Naive thymus-derived CD8-positive, alpha-beta T cell (primary cell): Measurements from ENCODE around the gene EID3. TPM values are rescaled to one million over a fixed set of nuclear protein-coding genes. Genes with fewer than 3 reads are reported as not detected.

ENCODE experiments used
- ATAC-seq, 2 donors: fragments of 150-1000 bp; cut with Tn5 transposase in 1 of 2; sonication (Bioruptor Pico), chemical (Tn5 transposase) in 1 of 2; 1 replicate in 1 of 2; 2 replicates in 1 of 2; pipeline ENCODE4 v1.10.0; 2021; ENCODE audit warnings: mild to moderate bottlenecking in 2 of 2, moderate library complexity in 2 of 2
- POLR2A ChIA-PET: fragments of 350-600 bp; sonication (Branson Sonifier 250); formaldehyde crosslinking; loops from one replicate; lab custom pipeline; 2021; ENCODE audit warnings: antibody characterized with exemption; lab: Charles Lee
- DNase-seq, 10 donors: peaks; one replicate each; pipeline versions ENCODE4 v3.0.0 to v3.0.0-alpha.2; 2020 to 2022
- H3K27ac Mint-ChIP-seq, 10 donors: one replicate each; pipeline ENCODE4 v1.8.0; 2020 to 2022; ENCODE audit warnings: mild to moderate bottlenecking in 10 of 10, mixed read lengths in 10 of 10, moderate library complexity in 4 of 10, inconsistent platforms in 1 of 10
- H3K27me3 Mint-ChIP-seq, 5 donors: one replicate each; pipeline ENCODE4 v1.8.0; 2021 to 2022; ENCODE audit warnings: mixed read lengths in 5 of 5
- H3K36me3 Mint-ChIP-seq, 3 donors: one replicate each; pipeline ENCODE4 v1.8.0; 2020 to 2022; ENCODE audit warnings: mixed read lengths in 3 of 3, mild to moderate bottlenecking in 2 of 3, inconsistent platforms in 1 of 3
- H3K4me1 Mint-ChIP-seq, 4 donors: one replicate each; pipeline ENCODE4 v1.8.0; 2021 to 2022; ENCODE audit warnings: mixed read lengths in 4 of 4
- H3K4me3 Mint-ChIP-seq, 10 donors: one replicate each; pipeline ENCODE4 v1.8.0; 2020 to 2022; ENCODE audit warnings: mild to moderate bottlenecking in 10 of 10, mixed read lengths in 10 of 10, moderate library complexity in 6 of 10, inconsistent platforms in 1 of 10
- H3K9me3 Mint-ChIP-seq, 9 donors: one replicate each; pipeline ENCODE4 v1.8.0; 2020 to 2022; ENCODE audit warnings: mixed read lengths in 9 of 9, mild to moderate bottlenecking in 3 of 9, inconsistent platforms in 1 of 9, moderate library complexity in 1 of 9
- polyA plus RNA-seq, 3 donors: library from polyadenylated mRNA; unstranded; fragments of 300-500 nt; fragmentation: Illumina TruSeq; gene quantifications; one replicate each; pipeline ENCODE4 v1.2.3, GENCODE V29; 2021
- total RNA-seq, 8 experiments: library from RNA in 2 of 8; stranded (reverse) in 2 of 8; gene quantifications; one replicate each; pipeline ENCODE4 v1.2.3 and lab custom pipeline; 2021 to 2026

EID3 gene
- total and polyA plus RNA-seq, 5 experiments from 2014 or later = 10.1 to 13.6 (median 10.8) TPM

DNA sequence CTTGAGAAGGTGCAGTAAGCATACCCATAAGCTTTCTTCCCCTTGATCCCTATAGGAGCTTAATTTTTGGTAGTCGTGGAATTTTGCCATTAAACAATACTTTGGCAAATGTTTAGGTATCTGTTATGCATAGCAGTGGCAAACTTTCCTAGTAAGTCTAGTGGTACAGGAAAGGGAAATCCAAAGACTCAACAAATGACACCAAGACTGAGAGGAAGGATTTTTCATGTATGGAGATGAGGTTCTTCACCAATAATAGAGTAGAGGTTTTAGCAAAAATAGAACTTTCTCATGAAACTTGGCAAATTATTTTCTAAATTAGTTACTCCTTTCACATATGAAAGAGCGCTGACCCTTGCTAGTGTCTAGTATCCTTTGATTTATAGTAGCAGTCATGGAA lies 2.8 kb downstream of the EID3 start:
- H3K36me3 Mint-ChIP-seq = peaks cover 0 to 19% (median 6%) of the 10 kb centered on the region in 3 donors
- no peak for DNase-seq
- peaks cover 0 to 2% (median 0%) of the 10 kb centered on the region in 9 donors for H3K9me3 Mint-ChIP-seq
- H3K27ac Mint-ChIP-seq = no peak overlapping the region
- H3K4me1 Mint-ChIP-seq = peaks cover 29 to 61% (median 54%) of the 10 kb centered on the region in 4 donors
- POLR2A ChIA-PET = no interaction called here
- H3K27me3 Mint-ChIP-seq = no peaks in the 10 kb centered on the region
- H3K4me3 Mint-ChIP-seq = peak overlapping the region in 1 of 10 donors; percentile 97
- ATAC-seq = no peak

- DNase-seq = no peak
- Mint-ChIP-seq H3K27ac (peak overlapping the region in 2 of 10 donors; percentile 42 to 83), H3K4me3 (no peak overlapping the region), H3K36me3 (peaks cover 0 to 24% (median 6%) of the 10 kb centered on the region in 3 donors), H3K9me3 (peaks cover 0 to 2% (median 0%) of the 10 kb centered on the region in 9 donors), H3K4me1 (peaks cover 26 to 58% (median 54%) of the 10 kb centered on the region in 4 donors), H3K27me3 (no peaks in the 10 kb centered on the region)
- POLR2A ChIA-PET = no interaction called here
- no peak for ATAC-seq
Measured at GRCh38 chr12:104306943-104307654, 3.6 kb downstream of the EID3 start.

- no peaks in the 10 kb centered on the region for H3K27me3 Mint-ChIP-seq
- H3K4me3 Mint-ChIP-seq = peak overlapping the region in 1 of 10 donors; percentile 16
- H3K4me1 Mint-ChIP-seq = peaks cover 26 to 58% (median 54%) of the 10 kb centered on the region in 4 donors
- H3K36me3 Mint-ChIP-seq = peaks cover 0 to 29% (median 6%) of the 10 kb centered on the region in 3 donors
- no peak for DNase-seq
- no peak for ATAC-seq
- peak overlapping the region in 3 of 10 donors; percentile 16 to 83 (median 42) for H3K27ac Mint-ChIP-seq
- POLR2A ChIA-PET = no interaction called here
- H3K9me3 Mint-ChIP-seq = peaks cover 0 to 2% (median 0%) of the 10 kb centered on the region in 9 donors
Measured at GRCh38 chr12:104307655-104308000, 4.1 kb downstream of the EID3 start.

DNA sequence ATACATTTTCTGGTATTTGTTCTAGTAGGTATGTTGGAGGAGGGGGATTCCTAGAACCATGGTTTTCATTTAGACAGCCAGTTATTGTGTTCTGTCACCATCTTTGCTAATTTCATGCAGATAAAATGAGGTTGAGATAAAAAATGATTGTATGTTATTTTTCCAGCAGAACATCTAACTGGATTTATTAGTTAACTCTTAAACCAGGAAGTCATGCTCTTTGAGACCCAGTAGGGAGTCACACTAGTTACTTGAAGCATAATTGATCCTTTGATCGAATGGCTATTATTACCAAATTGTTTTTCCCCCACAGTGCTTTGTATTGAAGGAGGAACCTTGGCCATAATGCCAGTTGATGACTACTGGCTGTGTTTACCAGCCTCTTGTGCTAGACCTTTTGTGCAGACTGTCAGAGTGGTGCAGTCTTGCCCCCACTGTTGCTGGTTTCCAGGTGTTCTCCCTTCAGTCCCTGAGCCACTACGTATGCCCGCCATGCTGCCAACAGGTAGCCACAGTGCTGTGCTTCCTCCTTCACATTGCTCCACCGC lies 6.0 kb downstream of the EID3 start:
- H3K27me3 Mint-ChIP-seq = no peaks in the 10 kb centered on the region
- no peak overlapping the region for H3K4me3 Mint-ChIP-seq
- H3K36me3 Mint-ChIP-seq = peaks cover 5 to 44% (median 15%) of the 10 kb centered on the region in 3 donors
- no peak for DNase-seq
- ATAC-seq = no peak
- peaks cover 21 to 39% (median 38%) of the 10 kb centered on the region in 4 donors for H3K4me1 Mint-ChIP-seq
- peak overlapping the region in 1 of 10 donors; percentile 73 for H3K27ac Mint-ChIP-seq
- POLR2A ChIA-PET = interaction anchor here (1.0 kb wide), 1 partner anchor 21 kb away, joined by 3 read pairs; no protein-coding TSS in a partner anchor
- H3K9me3 Mint-ChIP-seq = no peaks in the 10 kb centered on the region

DNA sequence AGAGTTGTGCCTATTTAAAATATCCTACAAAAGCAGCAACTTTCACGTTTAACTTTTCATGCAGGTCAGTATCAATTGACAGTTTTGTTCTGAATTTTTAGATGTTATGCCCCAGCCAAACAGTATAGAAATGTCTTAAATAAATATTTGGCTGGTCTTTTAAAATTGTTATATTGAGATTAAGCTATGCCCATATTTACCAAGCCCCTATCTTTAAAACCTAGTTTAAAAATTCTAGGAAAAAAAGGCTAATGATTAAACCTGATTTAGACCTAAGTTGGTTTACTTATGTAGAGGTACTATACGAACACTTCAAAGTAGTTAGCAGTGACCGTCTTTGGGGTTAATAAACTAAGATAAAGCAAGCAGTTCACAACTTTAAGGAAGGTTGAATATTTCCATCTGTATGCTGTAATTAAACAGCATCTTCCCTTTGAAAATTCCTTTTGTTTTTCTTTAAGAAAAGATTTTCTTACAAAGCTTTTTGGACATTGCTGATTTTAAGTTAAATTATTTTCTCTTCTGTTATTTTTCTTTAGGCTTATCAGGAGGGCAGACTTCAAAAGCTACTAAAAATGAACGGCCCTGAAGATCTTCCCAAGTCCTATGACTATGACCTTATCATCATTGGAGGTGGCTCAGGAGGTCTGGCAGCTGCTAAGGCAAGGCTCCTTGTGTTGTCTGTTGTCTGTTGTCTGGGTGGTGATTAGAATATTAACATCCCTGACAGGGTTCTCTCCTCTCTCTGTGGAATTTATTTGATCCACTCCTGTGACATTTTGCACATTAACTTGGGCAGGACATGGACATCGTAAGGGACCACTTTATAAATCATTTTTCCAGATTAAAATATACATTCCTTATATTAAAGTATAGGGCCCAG lies 7.5 kb downstream of the EID3 start:
- no peaks in the 10 kb centered on the region for H3K27me3 Mint-ChIP-seq
- no peak for ATAC-seq
- peak overlapping the region in 1 of 10 donors; percentile 8 for H3K27ac Mint-ChIP-seq
- H3K4me3 Mint-ChIP-seq = no peak overlapping the region
- peaks cover 5 to 57% (median 25%) of the 10 kb centered on the region in 3 donors for H3K36me3 Mint-ChIP-seq
- H3K4me1 Mint-ChIP-seq = peaks cover 14 to 25% (median 23%) of the 10 kb centered on the region in 4 donors
- no peak for DNase-seq
- no peaks in the 10 kb centered on the region for H3K9me3 Mint-ChIP-seq
- POLR2A ChIA-PET = interaction anchor here (1.2 kb wide), 1 partner anchor 24 kb away, joined by 3 read pairs; no protein-coding TSS in a partner anchor

DNA sequence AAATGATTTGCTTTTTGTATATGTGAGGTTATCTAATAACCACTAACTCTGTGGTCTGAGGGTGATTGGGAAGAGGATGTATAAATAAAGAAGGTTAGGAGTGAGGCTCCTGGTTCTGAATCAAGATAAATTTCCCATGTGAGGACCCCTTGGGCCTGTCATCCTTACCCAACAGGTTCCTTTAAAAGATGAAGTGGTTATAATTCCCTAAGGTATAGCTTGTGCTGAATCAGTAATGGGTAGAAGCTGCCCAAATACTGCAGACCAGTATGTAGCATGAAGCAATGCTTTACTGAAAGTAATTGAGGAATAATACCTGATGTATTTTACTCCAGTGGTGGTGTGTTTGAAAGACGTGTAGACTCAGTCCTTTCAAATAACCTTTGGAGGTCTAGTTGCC lies 8.7 kb downstream of the EID3 start:
- H3K4me1 Mint-ChIP-seq = peaks cover 7 to 14% (median 12%) of the 10 kb centered on the region in 4 donors
- ATAC-seq (no peak), DNase-seq (no peak)
- H3K36me3 Mint-ChIP-seq = peaks cover 5 to 65% (median 25%) of the 10 kb centered on the region in 3 donors
- no peak overlapping the region for H3K4me3 Mint-ChIP-seq
- POLR2A ChIA-PET = interaction anchor here (1.5 kb wide), 1 partner anchor 17 kb away, joined by 3 read pairs; no protein-coding TSS in a partner anchor
- no peak overlapping the region for H3K27ac Mint-ChIP-seq
- no peaks in the 10 kb centered on the region for H3K9me3 Mint-ChIP-seq
- H3K27me3 Mint-ChIP-seq = no peaks in the 10 kb centered on the region

DNA sequence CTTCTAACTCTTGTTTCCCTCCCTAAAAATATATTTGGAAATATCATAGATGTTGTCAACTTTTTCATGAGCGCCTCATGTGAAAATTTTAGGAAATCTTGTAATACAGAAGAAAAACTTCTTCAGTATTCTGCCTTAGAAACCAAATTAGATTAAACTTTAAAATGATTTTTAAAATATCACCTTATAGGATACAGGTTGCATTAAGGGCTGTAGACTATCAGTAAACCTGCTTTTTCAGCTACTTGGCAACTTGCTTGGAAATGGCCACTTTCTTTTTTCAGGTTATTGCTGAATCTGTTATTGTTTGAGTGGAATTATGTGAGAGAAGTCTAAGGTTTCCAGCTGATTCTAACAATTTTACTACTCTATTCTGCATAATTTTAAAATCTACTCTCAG lies 9.1 kb downstream of the EID3 start:
- H3K27me3 Mint-ChIP-seq = no peaks in the 10 kb centered on the region
- DNase-seq (no peak), ATAC-seq (no peak)
- peaks cover 5 to 70% (median 25%) of the 10 kb centered on the region in 3 donors for H3K36me3 Mint-ChIP-seq
- peaks cover 3 to 10% (median 7%) of the 10 kb centered on the region in 4 donors for H3K4me1 Mint-ChIP-seq
- no peak overlapping the region for H3K4me3 Mint-ChIP-seq
- POLR2A ChIA-PET = interaction anchor here (0.5 to 1.5 kb wide), 2 partner anchors 13 to 17 kb away, joined by 3 read pairs; no protein-coding TSS in a partner anchor
- no peaks in the 10 kb centered on the region for H3K9me3 Mint-ChIP-seq
- no peak overlapping the region for H3K27ac Mint-ChIP-seq

GRCh38 chr12:104313568-104314241 lies 10.2 kb downstream of the EID3 start:
- Mint-ChIP-seq H3K9me3 (no peaks in the 10 kb centered on the region), H3K4me3 (no peak overlapping the region), H3K27ac (peak overlapping the region in 1 of 10 donors; percentile 23), H3K36me3 (peaks cover 5 to 76% (median 25%) of the 10 kb centered on the region in 3 donors), H3K27me3 (no peaks in the 10 kb centered on the region), H3K4me1 (peaks cover 3 to 7% (median 5%) of the 10 kb centered on the region in 4 donors)
- POLR2A ChIA-PET = interaction anchor here (0.5 to 1.5 kb wide), 2 partner anchors 12 to 18 kb away, joined by 3 read pairs; no protein-coding TSS in a partner anchor
- ATAC-seq (no peak), DNase-seq (no peak)

DNA sequence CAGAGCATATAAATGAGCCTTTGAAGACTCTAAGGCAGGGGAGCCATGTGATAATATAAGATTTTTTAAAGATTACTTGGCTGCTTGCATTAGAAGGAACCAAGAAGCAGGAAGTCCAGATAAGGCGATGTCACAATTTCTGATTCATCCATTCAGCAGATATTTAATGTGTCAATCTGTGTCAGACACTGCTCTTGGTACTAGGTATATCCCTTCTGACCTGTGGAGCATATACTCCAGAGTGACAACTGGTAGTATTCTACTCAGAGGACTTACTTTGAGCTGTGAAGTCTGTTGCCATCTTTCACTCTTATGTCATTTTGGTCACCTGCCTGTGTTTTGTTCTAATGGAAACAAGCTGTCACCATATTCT lies 10.7 kb downstream of the EID3 start:
- H3K36me3 Mint-ChIP-seq = peaks cover 5 to 77% (median 26%) of the 10 kb centered on the region in 3 donors
- H3K27me3 Mint-ChIP-seq = no peaks in the 10 kb centered on the region
- no peaks in the 10 kb centered on the region for H3K9me3 Mint-ChIP-seq
- no peak for ATAC-seq
- DNase-seq = no peak
- no peak overlapping the region for H3K4me3 Mint-ChIP-seq
- POLR2A ChIA-PET = interaction anchor here (0.7 kb wide), 1 partner anchor 12 kb away, joined by 3 read pairs; no protein-coding TSS in a partner anchor
- H3K27ac Mint-ChIP-seq = peak overlapping the region in 1 of 10 donors; percentile 23
- H3K4me1 Mint-ChIP-seq = peaks cover 3 to 7% (median 5%) of the 10 kb centered on the region in 4 donors

- DNase-seq = no peak
- Mint-ChIP-seq H3K27me3 (no peaks in the 10 kb centered on the region), H3K36me3 (peaks cover 5 to 87% (median 27%) of the 10 kb centered on the region in 3 donors), H3K27ac (no peak overlapping the region), H3K9me3 (no peaks in the 10 kb centered on the region), H3K4me3 (no peak overlapping the region), H3K4me1 (peaks cover 0 to 3% (median 0%) of the 10 kb centered on the region in 4 donors)
- POLR2A ChIA-PET = no interaction called here
- ATAC-seq = no peak
Measured at GRCh38 chr12:104315326-104316224, 12.0 kb downstream of the EID3 start.

GRCh38 chr12:104316936-104317335 lies 13.4 kb downstream of the EID3 start:
- Mint-ChIP-seq H3K4me1 (peaks cover 0 to 3% (median 0%) of the 10 kb centered on the region in 4 donors), H3K4me3 (no peak overlapping the region), H3K36me3 (peaks cover 5 to 93% (median 35%) of the 10 kb centered on the region in 3 donors), H3K9me3 (no peaks in the 10 kb centered on the region), H3K27ac (no peak overlapping the region), H3K27me3 (no peaks in the 10 kb centered on the region)
- DNase-seq (no peak), ATAC-seq (no peak)
- POLR2A ChIA-PET = no interaction called here
